Measurements from ENCODE around the gene COLEC11.
A peak's percentile ranks its signal among the peaks of the same experiment; 100 is the strongest.
"Not testable (repeated sequence)": the region's sequence is repeated elsewhere in the genome, so short reads cannot be mapped to it uniquely, and the experiment has no call there.

Gene COLEC11

DNA sequence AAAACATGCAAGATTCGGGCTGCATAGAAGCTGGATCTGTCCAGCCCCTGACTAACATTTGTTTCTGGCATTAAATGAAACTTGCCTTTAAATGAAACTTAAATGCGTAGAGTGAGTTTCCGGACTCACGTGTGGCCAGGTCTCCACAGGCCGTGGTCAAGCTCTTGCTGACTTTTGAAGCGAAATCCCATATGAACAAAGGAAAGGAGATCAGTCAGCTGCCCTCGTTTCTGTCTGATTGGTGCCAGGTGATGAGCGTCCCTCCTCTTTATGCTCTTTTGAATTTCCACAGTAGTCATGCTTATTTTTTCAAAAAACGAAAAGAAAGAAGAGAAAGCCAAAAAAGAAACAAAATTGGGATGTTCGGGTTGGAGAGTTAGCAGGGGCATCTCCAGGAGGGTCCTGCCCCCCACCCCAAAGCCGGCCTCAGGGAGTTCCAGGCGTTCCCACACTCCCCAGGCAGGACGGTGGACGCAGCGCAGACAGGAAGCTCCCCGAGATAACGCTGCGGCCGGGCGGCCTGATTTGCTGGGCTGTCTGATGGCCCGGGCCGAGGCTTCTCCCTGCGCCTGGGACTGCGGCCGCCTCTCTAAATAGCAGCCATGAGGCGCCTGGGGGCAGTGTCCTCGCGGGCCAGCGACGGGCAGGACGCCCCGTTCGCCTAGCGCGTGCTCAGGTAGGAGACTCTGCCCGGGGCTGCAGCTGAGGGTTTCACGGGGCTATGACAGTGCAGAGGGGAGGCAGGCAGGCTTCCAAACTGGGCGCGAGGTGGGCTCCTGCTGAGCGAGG lies at the start of gene COLEC11:
COLEC11 (plus strand) TSS at position 620 of the 789 bp plus-strand sequence. CDS start 9,229 bp downstream, outside the sequence.
- DNase-seq, result peak; percentile 51

DNA sequence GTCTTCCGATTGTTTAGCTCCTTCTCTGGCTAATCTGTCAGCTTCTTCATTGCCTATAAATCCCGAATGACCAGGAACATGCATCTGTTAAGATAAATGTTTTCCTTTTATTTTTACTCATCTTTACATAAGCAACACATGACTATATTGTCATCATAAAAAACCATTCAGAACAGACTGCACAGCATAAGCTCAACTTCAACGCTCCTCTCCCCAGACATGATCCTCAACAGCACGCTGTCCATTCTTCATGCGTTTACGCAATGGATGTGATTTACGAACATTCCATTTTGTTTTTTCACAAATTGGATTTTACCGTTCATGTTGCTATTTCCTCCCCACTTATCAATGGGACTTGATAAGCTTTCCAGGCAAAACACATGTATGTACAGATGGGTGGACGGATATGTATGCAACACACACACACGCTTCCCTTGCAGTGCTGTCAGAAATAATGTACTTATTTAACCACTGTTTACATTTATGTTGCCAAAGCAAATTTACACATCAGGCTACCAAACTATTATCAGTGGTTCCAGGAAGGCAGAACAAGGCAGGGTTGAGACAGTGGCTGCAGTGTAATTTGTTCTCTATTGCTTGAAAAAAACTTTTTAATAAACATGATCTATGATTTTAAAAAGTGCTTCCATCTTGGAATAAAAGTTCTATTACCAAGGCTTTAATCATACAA lies 49.0 kb upstream of the COLEC11 start:
- DNase-seq, result no peak

DNA sequence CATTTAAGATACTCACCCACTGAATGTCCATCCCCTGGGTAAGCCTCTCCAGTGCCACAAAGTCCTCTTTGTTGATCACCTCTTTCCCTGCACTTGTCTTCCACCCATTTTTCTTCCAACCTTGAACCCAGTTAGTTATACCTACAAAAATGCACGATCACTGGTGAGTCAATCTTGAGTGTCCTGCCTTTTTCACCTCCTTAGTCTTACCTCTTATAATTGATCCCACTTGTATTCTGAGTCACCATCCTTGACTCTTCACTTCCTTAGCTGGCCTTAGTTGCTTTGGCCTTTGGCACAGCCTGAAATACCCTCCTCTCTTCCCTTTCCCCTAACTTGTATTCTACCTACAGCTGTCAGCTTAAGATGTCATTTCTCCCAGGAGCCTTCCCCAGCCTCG lies 47.0 kb upstream of the COLEC11 start:
- DNase-seq, result no peak

DNA sequence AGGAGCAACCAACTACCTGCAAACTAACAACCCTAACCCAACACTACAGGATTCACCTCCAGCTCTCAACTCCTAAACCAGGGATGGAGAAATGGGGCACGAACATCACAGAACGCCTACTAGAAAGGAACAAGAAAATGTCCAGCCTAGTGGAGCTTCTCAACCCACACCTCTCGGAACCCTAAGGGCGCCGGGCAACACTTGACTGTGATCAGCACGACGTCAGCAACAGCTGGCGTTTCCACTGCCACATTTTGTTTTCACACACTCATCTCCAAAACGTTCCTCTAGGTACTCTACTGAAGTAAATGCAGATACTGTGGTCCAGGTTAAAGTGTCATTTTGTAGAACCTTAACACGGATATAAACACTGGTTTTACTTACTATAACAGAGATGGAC lies 41.0 kb upstream of the COLEC11 start:
- DNase-seq, result no peak

DNA sequence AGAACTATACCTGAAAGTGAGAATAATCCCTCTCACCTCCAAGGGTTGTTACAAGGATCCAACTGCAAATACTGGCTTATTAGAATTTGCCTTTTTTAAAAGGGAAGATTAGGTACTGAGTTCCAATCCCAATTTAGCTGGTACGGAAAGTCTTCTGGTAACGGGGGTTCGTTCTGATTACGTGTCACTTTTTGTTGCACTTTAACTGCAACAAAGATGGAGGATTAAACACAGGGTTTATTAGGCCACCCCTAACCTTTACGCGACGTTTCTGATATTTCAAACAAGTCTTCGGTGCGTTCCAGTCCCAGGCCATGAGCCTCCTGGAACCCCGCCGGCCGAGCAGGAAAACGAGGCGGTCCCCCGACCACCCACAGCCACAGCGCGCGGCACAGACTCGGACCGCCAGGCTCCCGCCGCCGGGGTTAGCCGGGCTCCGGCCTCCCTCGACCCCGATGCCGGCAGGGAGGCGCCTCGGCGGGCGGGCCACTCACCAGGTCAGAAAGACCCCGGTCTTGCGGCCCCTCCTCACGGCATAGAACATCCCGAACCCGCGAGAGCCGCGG lies 37.2 kb upstream of the COLEC11 start:
- no peak for DNase-seq

DNA sequence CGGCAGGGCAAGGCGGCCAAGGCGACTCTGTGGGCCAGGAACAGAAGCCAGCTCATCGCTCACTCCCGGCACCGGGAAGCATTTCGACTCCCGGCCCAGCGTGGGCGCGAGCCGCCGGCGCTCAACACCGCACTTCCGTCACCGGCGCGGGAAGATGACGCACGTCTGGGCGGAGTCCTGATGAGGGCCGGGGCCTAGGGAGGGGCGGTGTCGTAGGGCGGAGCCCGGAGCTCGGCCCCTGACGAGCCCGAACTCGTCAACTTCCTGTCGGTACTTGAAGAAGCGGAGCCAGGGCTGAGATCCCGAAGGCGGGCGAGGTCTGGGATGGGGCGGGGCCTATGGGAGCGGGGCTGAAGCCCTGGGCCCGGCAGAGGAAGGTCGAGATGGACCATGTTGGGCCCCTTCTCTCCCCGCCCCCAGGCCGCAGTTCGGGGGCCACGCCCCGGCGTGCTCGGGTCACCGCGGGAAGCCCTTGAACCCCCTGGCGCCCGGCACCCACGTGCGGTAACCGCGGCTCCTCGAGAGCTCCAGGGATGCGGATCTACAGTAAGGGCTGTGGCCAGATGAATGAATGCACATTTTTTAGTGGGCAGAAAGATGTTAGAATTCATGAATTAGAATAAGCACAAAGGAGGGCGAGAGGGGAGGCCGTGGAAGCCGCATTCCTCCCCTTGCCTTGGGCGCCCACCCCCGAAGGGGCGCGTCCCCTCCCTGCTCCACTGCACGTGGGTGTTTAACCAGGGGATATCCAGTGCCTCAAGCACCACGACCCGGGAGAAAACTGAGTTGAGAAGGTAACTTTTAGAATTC lies 36.5 kb upstream of the COLEC11 start, which contains the start of gene RNASEH1:
RNASEH1 (minus strand) TSS at position 129 of the 810 bp plus-strand sequence; CDS start at position 56, 73 bp downstream.
- peak; percentile 99 for DNase-seq

DNA sequence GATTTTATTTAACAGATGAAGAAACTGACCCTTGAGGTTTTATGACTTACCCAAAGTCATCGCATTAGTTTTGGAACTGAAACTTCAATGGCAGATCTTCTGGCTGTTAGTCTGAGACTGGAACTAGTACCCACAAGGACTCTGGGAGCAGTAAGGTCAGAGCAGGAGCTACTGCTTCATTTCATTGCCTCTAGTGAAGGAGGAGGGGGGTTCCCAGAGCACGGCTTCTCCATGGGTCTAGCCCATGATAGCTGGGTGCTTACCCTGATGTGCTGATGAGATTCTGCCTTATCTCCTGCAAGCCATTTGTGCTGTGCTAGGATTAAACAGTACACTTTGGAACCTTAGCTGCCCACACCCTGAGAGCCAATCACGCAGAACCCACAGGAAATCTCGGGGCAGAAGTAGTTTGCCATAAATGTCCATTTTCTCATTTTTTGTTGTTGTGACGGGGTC lies 31.4 kb upstream of the COLEC11 start:
- DNase-seq, result peak; percentile 77

DNA sequence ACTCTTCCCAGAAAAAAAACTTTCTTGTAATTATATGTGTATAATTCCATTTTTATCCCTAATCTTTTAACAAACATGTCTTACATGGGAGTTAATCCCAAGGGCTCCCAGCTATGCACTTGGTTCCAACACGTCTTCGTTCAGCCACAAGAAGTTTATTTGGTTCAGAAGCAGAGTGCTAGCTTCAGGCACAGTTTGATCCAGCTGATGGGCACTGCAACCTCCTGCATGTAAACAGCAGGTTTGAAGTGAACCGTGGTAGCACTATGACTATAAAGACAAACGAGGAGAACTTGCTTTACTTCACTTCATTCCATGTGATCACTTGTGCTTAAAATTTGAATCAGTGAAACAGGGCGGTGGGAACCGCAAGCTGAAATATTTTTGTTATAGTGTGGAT lies 29.8 kb upstream of the COLEC11 start:
- DNase-seq, result no peak

DNA sequence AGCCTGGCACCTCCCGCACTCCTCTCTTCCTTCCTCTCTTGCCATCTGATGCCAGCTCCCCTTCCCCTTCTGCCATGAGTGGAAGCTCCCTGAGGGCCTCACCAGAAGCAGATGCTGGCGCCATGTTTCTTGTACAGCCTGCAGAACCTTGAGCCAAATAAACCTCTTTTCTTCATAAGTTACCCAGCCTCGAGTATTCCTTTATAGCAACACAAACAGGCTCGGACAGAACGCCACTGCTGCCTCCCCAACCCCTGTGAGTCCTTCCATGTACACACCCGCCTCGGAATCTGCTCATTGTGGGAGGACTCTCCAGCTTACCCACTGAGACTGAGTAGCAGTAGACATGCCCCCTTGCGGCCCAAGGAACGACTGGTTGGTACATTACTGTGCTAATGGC lies 28.1 kb upstream of the COLEC11 start:
- DNase-seq, result no peak

DNA sequence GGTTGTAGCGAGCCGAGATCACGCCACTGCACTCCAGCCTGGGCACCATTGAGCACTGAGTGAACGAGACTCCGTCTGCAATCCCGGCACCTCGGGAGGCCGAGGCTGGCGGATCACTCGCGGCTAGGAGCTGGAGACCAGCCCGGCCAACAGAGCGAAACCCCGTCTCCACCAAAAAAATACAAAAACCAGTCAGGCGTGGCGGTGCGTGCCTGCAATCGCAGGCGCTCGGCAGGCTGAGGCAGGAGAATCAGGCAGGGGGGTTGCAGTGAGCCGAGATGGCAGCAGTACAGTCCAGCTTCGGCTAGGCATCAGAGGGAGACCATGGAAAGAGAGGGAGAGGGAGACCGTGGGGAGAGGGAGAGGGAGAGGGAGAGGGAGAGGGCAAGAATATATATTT lies 25.3 kb upstream of the COLEC11 start:
- not testable (repeated sequence) for DNase-seq

DNA sequence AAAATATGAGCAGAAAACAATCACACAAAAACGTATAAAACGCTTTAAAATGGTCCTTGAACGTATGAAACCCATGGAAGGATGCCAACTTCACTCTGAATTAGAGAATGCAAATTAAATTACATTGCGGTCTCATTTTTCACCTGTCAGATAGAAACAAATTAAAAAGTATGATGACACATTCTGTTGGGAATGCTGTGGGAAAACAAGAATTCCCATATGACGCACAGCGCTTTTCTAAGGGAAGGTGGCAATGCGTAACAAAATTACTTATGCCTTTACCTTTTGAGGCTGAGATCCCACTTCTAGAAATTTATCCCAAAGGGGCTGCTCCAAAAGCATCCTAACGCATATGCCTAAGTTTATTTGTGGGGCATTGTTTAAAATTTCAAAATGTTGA lies 23.6 kb upstream of the COLEC11 start:
- DNase-seq, result no peak

DNA sequence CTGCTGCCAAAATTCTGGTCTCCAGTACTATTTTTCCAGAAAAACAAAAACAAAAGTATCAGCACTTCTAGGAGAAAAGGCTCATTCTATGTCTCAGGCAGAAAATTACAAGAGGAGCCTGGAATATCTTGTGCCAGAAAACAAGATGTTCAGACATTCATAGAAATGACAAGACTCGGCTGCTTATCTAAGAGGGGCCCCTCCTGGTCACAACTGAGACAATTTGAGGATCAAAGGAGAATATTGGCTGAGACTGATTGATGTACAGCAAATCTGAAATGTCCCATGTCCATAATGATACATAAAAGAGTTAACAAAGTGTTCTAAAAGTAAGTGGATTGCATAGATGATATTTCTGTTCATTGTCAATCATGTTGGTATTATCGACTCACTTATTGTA lies 22.3 kb upstream of the COLEC11 start:
- peak; percentile 40 for DNase-seq

DNA sequence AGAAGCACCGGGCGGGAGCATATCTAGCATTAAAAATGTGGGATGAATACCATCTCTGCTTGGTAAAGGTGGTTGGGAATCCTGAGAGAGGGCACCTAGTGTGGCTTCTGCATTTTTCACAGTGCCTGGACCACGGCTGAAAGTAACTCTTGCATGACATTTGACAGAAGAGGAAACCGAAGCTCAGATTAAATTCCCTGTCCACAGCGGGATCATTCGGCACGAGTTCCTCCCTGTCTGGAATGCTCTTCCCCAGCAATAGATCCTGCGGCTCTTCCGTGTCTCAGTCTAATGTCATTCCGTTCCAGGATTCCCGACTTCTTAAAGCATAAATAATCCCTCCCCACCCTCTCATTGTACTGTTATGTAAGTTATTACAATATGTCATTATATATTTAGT lies 20.8 kb upstream of the COLEC11 start:
- no peak for DNase-seq

DNA sequence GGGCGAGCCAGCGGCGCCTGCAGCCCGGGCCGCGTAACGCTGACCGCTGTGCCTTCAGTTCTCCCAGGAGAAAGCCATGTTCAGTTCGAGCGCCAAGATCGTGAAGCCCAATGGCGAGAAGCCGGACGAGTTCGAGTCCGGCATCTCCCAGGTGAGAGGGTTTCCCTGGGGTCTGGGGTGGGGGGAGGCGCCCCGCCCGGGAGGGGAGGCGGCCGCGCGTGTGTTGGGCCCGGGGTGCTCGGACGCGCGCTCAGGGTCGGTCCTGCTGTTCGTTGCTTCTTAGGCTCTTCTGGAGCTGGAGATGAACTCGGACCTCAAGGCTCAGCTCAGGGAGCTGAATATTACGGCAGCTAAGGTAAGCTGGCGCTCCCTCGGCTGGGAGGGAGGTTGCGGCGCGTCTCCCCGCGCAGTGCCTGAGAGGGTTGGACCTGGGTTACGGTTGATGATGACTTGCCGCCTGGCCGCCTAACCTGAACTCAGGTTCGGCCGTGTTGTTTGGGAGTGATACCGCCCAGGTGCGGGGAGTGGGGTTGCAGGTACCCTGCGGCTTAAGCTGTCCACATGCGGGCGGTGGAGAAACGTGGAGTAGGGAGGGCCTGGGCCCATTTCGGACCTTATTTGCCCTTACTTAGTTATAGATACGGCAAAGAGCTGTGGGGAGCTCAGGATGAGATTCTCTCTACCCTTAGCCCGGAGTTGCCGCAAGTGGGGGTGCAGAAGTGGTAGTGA lies 19.2 kb upstream of the COLEC11 start:
- DNase-seq, result peak; percentile 36

DNA sequence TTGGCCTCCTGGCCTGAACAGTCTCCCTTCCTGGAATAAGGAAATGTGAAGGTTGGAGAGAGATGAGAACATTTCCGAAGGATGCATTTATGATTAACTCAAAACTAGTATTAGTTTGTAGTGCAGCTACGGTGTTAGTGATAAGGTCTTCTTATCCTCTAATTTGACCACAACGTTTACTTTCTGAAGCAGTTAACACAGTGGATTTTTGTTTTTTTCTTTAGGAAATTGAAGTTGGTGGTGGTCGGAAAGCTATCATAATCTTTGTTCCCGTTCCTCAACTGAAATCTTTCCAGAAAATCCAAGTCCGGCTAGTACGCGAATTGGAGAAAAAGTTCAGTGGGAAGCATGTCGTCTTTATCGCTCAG lies 18.7 kb upstream of the COLEC11 start:
- DNase-seq, result not testable (repeated sequence)

DNA sequence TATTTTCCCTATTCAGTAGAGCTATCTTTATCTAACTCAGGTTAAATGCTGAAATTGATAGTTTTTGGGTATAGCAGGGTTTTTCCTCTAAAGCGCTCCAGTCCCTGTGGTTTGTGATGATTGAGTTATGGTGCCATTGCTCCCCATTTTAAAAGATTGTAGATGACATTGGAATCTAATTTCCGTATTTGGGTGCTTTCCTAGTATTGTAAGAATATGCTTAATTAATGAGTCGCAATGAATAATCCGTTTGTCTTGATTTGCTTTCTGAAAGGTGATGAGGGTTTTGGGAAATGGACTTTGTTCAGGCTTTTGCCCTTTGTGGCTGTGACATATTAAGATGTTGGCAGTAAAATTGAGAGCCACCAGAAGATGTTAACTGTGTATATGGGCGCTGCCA lies 15.9 kb upstream of the COLEC11 start:
- no peak for DNase-seq

DNA sequence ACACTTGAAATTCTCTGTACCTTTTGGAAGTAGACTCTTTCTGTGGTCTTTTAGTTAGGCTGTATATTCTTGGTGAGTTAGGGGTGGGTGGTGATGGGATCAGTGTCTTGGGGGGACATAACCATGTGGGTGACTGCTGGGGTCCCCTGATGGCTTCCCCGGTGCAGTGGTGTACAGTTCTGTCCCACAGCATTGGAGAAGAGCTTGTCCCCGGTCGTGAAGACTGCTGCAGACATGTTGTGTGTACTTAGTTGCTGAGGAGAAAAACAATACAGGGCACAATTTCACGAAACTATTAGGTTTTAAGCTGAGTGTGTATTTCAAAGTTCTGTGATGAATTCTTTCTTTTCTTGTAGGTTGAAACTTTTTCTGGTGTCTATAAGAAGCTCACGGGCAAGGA lies 14.5 kb upstream of the COLEC11 start:
- no peak for DNase-seq

DNA sequence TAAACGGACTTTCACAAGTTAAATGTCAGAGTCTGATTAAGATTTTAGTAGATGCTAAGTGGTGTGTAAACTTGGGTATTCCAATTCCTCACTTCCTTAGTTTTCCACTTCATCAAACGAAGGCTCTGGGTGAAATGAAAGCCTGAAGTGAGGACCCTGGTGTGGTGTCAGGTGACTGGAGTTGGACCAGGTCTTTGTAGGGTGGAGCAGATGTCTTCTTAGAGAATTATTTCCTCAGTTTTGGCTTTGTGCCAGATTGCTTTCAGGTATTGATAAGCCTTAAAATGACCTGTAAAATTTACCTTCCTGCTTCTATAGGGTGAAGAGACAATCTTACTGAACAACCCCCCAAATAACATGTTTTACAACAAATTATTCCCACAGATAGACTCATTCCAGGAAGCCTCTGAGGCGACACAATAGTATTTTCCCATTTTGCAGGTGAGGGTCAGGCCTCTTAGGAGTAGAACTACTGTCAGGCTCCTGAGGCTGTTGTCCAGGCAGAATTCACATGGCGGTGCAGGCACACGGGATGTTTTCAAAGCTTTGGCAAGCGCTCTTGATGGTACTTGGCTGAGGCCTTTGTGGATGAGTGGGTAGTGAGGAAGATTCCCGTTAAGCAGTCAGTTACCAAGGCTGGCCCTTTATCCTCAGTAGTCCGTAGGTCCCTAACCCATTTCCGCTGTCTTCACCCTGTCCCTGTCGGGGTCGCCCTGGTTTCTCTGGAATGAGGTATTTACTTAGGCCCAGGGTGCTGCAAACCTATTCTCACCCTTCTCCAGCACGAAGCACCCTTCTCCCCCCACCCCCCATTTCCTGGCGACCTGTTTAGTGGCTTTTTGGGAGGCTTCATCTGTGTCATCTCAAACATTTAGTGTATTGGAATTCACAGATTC lies 13.3 kb upstream of the COLEC11 start:
- no peak for DNase-seq

DNA sequence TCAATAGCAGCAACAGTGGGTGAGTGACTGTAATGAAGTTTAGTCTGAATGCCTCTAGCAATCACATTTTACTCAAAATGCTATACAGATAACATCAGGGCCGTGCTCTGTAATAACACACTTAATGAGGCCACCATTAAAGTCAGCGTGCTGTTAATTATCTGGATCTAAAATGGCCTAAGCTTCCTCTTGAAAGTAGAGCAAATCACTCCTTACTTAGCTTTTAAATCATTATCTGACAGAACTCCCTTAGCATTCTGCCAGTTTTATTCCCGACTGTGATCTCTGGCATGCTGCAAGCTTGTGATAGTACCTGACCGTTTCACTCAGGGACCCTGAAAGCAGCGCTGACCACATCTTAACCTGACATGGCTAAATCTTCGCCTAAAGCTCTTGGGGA lies 10.8 kb upstream of the COLEC11 start:
- DNase-seq, result no peak

DNA sequence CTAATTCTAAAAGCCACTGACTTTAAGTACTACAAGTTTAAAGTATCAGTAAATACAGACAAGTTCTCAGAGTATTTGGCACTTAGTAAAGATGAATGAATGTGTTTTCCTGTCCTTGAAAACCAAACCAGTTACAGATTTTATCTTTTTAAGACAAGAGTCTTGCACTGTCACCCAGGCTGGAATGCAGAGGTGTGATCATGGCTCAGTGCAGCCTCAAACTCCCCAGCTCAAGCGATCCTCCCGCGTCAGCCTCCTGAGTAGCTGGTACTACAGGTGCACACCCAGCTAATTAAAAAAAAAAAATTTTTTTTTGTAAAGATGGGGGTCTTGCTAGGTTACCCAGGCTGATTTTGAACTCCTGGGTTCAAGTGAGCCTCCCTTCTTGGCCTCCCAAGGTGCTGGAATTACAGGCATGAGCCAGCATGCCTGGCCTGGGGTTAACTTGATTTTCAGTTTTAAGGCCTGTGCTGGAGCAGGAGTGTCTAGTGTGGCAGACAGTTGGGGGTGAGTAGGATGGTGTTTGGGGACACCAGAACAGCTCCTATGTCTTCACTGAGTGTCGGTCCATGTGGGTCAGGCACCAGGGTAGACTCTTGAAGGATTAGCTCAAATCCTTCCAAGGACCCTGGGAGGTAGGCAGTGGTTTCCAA lies 10.2 kb upstream of the COLEC11 start:
- no peak for DNase-seq
